ENCODE results near the gene CELF2.
A peak's percentile ranks its signal among the peaks of the same experiment; 100 is the strongest.

CELF2 gene

DNA sequence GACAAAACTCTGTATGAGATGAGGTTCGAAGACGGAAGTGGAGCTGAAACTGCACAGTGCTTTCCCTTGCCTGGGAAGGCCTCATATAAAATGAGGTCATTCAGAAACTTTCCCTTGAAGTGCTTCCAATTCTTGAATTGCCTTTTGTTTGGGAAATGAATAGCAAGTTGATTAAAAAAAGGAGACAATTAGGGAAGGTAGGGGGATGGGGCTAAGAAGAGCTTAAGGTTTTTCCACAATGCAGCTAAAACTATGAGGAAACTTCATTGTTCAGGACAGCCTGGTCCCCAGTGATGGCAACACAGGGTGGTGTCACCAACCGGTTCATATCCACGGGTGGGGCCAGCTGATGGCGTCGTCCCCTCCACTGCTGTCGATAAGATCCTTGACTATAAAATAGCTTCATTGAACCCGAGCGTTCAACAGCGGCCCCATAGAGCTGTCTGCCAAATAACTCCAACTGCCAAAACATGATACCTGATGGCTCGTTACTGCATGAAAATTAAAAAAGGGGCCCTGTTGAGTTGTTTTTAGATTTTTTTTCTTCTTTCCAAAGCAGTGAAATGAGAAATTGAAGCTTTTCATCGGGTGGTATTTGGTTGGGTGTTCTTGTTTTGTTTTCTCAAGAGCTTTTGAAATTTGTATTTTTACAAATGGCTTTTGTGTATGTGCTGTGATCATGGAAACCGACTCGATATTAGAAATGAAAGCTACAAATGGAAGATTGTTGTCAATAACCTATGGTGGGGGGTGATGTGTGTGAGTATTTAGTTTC lies 2.8 kb upstream of the CELF2 start:
- ChIA-PET POLR2A (ENCODE audit: low non-redundant PET) (interaction anchor here (0.6 kb wide), 1 partner anchor 256 kb away, joined by 7 read pairs; no protein-coding TSS in a partner anchor), CTCF (no interaction called here)
- H3K27ac ChIP-seq = no peak overlapping the region
- DNase-seq (ENCODE audit: low spot score) = no peak
- TF ChIP-seq, protein P1, sequence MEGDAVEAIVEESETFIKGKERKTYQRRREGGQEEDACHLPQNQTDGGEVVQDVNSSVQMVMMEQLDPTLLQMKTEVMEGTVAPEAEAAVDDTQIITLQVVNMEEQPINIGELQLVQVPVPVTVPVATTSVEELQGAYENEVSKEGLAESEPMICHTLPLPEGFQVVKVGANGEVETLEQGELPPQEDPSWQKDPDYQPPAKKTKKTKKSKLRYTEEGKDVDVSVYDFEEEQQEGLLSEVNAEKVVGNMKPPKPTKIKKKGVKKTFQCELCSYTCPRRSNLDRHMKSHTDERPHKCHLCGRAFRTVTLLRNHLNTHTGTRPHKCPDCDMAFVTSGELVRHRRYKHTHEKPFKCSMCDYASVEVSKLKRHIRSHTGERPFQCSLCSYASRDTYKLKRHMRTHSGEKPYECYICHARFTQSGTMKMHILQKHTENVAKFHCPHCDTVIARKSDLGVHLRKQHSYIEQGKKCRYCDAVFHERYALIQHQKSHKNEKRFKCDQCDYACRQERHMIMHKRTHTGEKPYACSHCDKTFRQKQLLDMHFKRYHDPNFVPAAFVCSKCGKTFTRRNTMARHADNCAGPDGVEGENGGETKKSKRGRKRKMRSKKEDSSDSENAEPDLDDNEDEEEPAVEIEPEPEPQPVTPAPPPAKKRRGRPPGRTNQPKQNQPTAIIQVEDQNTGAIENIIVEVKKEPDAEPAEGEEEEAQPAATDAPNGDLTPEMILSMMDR (conservative IDR thresholded peaks at IDR 0.05; ENCODE audit: low read depth) = no peak

DNA sequence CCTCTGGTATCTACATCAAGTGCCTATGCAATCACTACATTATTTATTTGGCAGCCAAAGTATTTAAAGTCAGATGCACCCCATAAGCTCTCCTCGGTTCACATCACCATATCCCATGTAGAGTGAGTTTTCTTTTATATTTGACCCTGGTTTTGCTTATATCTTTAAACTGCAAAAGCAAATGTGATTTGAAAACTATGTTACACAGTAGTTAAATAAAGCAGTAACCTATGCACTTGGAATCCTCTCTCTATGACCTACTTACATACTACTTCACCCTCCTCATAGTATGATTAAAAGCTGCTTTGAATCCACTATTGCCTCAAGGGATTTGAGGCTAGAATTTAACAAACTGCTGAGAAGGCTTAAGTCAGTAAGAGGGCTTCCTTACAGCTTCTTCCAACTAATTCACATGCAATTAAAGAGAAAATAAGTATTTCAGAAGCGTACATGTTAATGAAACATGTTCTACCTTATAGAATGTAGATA lies 2.2 kb upstream of the CELF2 start:
- ChIA-PET CTCF (no interaction called here), POLR2A (ENCODE audit: low non-redundant PET) (no interaction called here)

DNA sequence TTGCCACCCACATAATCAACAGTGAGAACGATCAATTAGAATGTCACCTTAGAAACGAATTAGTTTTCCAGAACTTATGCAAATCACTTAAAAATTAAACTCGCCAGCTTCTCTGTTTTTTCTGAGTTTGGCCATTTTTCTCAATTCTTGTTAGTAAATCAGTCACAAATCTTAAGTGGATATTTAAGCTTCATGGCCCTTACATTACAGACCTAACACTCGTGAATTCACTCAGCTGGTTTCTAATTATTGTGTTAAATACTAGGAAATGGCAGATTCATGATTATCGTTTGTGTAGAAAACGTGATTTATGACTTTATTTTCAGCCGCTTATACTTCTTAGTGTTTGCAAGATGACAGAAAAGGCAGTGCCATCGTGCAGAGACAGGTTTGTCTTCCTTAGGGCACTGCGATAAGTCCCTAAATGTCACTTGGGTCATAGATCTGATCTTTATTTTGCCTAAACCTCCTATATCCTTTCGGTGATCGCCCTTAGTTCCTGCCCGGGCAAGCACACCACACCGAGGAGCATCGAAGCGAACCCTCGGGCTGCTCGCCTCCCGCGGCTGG lies 587 bp upstream of the CELF2 start:
- CTCF ChIA-PET = interaction anchor here (0.6 to 0.8 kb wide), 2 partner anchors 10 to 340 kb away, joined by 3 to 4 read pairs; no protein-coding TSS in a partner anchor
- TF ChIP-seq, protein P1 (conservative IDR thresholded peaks at IDR 0.05; ENCODE audit: low read depth) = no peak
- H3K27ac ChIP-seq = peak overlapping the region; percentile 74
- no peak for DNase-seq (ENCODE audit: low spot score)
- POLR2A ChIA-PET (ENCODE audit: low non-redundant PET) = no interaction called here

More for the DNA sequence above, 2.2 kb upstream of the CELF2 start:
- TF ChIP-seq, protein P1 (conservative IDR thresholded peaks at IDR 0.05; ENCODE audit: low read depth) = no peak
- no peak for DNase-seq (ENCODE audit: low spot score)
- H3K27ac ChIP-seq = no peak overlapping the region

DNA sequence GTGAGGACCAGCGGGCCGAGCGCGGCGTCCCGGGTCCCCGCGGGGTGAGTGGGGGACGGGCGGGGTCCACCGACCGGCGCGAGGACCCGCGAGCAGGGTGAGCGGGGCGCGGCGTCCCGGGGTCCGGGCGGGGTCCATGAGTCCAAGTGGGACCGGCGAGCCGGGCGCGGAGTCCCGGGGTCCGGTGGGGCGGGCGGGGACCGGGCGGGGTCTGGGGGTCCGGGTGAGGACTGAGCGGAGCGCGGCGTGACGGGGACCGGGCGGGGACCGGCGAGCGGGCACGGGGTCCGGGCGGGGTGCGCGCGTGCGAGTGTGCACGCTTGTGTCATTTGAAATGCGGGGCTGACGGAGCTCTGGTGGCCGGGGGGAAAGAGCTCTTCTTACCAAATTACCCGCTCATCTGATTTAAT lies 765 bp downstream of the CELF2 start:
- POLR2A ChIA-PET (ENCODE audit: low non-redundant PET) = no interaction called here
- no peak for DNase-seq (ENCODE audit: low spot score)
- H3K27ac ChIP-seq = peak overlapping the region; percentile 74
- TF ChIP-seq, protein P1 (conservative IDR thresholded peaks at IDR 0.05; ENCODE audit: low read depth) = no peak
- CTCF ChIA-PET = interaction anchor here (0.6 kb wide), 1 partner anchor 415 kb away, joined by 3 read pairs; no protein-coding TSS in a partner anchor

DNA sequence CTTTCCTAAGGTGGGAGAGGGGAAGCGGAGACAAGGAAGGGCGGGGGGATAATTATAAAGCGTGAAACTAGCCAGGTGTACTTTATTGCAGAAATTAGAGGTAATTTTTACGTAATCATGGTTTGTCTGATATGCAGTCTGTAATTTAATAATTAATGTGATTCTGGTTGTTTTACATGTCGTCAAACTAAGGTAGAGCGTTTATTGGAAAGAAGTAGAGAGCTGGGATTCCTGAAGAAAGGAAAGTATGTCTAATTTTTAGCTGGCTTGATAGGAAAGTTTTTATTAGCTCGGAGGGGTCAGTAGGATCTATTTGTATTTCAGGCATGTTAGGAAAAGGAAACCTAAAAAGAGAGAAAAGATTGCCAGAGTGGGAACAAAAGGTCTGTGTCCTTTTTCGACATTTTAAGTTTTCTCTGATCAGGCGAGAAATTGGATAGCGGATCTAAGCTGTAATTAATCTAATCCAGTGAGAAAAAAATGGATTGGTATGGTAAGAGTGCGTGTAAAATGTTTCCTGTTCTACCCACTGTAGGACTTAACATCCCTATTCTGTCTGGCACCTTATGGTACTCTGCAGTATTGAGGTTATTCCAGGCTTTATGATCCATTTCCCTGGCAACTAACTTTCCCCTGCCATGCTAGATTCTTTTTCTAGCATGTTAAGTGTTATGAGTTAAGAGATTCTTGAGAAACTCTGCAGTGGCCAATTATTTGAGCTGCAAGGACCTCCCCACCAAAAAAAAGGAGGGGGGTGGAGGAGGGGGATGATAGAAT lies 1.4 kb downstream of the CELF2 start:
- POLR2A ChIA-PET (ENCODE audit: low non-redundant PET) = no interaction called here
- DNase-seq (ENCODE audit: low spot score) = no peak
- CTCF ChIA-PET = interaction anchor here (0.6 kb wide), 2 partner anchors 12 to 416 kb away, joined by 3 read pairs; no protein-coding TSS in a partner anchor
- H3K27ac ChIP-seq = peak overlapping the region; percentile 74; the same call in 1 of the 2 replicates
- TF ChIP-seq, protein P1 (conservative IDR thresholded peaks at IDR 0.05; ENCODE audit: low read depth) = no peak

Measured in RWPE1 (cell line).